Activated CD4-positive, alpha-beta T cell treated with anti-CD3 and anti-CD28 coated beads, Interleukin-2, amount 10 ng/mL, durations not matched to agents 7 days and 5 days (primary cell): ENCODE data around the gene IKZF1. TPM values are rescaled to one million over a fixed set of nuclear protein-coding genes. Genes with fewer than 3 reads are reported as not detected.

Experiments
- CTCF ChIA-PET: fragments of 350-600 bp; sonication (Branson Sonifier 250); formaldehyde crosslinking; loops from one replicate; lab custom pipeline; 2021; ENCODE audit warnings: antibody characterized with exemption; lab: Charles Lee
- POLR2A ChIA-PET: fragments of 350-600 bp; sonication (Branson Sonifier 250); formaldehyde crosslinking; loops from one replicate; lab custom pipeline; 2021; ENCODE audit warnings: antibody characterized with exemption; lab: Charles Lee
- DNase-seq: peaks from one replicate; pipeline ENCODE4 v3.0.0-alpha.2; 2020
- H3K27ac Mint-ChIP-seq: one replicate; pipeline ENCODE4 v1.8.0; 2021; ENCODE audit warnings: mild to moderate bottlenecking, moderate library complexity, mixed read lengths
- H3K27me3 Mint-ChIP-seq: one replicate; pipeline ENCODE4 v1.8.0; 2021; ENCODE audit warnings: mixed read lengths
- H3K36me3 Mint-ChIP-seq: one replicate; pipeline ENCODE4 v1.8.0; 2021; ENCODE audit warnings: low read depth, mixed read lengths
- H3K4me1 Mint-ChIP-seq: one replicate; pipeline ENCODE4 v1.8.0; 2021; ENCODE audit warnings: mixed read lengths
- H3K4me3 Mint-ChIP-seq: one replicate; pipeline ENCODE4 v1.8.0; 2021; ENCODE audit warnings: mild to moderate bottlenecking, moderate library complexity, mixed read lengths
- H3K9me3 Mint-ChIP-seq: one replicate; pipeline ENCODE4 v1.8.0; 2021; ENCODE audit warnings: mixed read lengths
- total RNA-seq, 2 experiments: library from RNA; stranded (reverse); gene quantifications; one replicate each; pipeline ENCODE4 v1.2.3, GENCODE V29; 2021

The IKZF1 gene
- total RNA-seq, 2 experiments from 2014 or later, result 379 to 406 TPM

DNA sequence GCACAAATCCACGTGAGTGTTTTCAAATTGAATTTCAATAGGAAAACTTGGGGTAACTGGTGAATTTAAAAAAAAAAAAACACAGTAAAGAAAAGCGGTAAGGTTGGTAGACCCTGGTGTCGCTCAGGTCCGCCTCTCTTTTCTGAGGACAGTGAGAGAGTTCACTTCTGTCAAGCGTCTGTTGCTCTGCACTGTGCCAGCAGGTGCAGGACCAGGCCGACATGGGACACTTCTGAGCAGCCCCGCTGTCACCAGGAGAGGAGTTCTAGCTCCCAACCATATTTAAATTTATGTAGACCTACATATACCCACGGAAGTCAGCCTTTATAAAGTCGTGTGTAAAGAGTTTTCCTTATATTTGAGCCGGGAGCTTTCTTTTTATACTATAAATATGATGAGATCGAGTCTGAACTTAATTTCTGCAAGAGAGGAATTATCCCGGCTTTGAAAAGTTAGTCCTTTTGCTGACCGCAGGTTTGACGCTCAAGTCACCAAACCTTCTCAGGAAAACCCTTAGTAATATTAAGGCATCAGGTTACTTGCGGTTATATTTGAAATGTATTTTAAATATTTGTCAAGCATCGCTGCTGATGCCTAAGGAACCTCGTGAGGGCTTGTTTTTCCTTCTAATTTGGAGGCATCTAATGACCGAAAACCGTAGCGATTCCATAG is 531 bp downstream of the IKZF1 start:
- H3K27ac Mint-ChIP-seq, result peak overlapping the region; percentile 100
- CTCF ChIA-PET, result interaction anchor here (0.8 to 19.7 kb wide), 10 partner anchors 11 to 105 kb away, joined by 3 to 200 read pairs (median 4); no protein-coding TSS in a partner anchor
- H3K4me3 Mint-ChIP-seq, result peak overlapping the region; percentile 97
- peak; percentile 75 for DNase-seq
- peaks cover 51% of the 10 kb centered on the region for H3K36me3 Mint-ChIP-seq
- no peaks in the 10 kb centered on the region for H3K27me3 Mint-ChIP-seq
- H3K9me3 Mint-ChIP-seq, result no peaks in the 10 kb centered on the region
- POLR2A ChIA-PET, result interaction anchor here (0.9 to 1.0 kb wide), 3 partner anchors 36 to 99 kb away, joined by 3 to 4 read pairs (median 3); no protein-coding TSS in a partner anchor
- peaks cover 33% of the 10 kb centered on the region for H3K4me1 Mint-ChIP-seq

DNA sequence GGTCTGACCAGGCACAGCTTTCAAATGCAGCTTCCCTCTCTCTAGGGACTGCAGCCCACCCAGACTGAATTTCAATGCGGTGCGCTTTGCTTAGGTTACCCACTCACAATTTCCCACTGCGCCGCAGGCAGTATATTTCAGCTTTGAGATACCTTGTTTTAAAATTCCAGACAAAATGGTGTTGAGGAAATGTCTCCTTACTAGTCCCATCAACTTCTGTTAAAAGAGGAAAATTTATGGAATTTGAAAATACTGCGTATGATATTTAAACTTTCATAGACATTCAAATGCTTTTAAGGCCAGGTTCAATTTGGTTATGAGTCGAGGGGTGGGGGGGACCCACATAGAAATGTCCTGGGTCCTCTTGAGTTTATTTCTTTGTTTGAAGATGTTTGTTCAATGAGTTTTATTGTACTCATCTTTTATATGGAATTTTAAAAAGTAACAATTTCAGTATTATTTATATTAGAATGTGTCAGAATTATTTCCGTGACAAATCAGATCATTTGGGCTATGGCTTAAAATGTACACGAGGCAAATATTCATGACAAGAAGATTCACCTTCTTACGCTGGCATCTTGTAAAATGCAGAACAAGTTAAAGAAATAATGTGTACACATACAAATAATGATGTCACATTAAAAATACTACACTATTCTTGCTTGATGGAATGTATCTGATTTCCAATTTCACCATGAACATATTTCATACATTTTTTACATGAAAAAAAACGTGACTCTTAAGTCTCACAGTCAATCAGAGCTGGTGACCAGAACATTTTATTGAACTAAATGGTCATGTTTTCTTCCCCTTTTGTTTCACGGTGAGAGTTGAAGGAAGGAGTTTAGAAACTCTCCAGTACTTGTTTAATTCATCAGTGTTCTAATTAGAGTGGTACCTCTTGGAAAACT is 1.3 kb downstream of the IKZF1 start:
- Mint-ChIP-seq H3K36me3 (peaks cover 58% of the 10 kb centered on the region), H3K27ac (peak overlapping the region; percentile 100), H3K4me3 (peak overlapping the region; percentile 97), H3K9me3 (no peaks in the 10 kb centered on the region), H3K27me3 (no peaks in the 10 kb centered on the region), H3K4me1 (peaks cover 26% of the 10 kb centered on the region)
- no peak for DNase-seq
- ChIA-PET POLR2A (interaction anchor here (0.9 to 1.4 kb wide), 3 partner anchors 35 to 100 kb away, joined by 3 to 4 read pairs (median 4); no protein-coding TSS in a partner anchor), CTCF (interaction anchor here (0.8 to 19.7 kb wide), 9 partner anchors 10 to 97 kb away, joined by 3 to 200 read pairs (median 4); no protein-coding TSS in a partner anchor)

DNA sequence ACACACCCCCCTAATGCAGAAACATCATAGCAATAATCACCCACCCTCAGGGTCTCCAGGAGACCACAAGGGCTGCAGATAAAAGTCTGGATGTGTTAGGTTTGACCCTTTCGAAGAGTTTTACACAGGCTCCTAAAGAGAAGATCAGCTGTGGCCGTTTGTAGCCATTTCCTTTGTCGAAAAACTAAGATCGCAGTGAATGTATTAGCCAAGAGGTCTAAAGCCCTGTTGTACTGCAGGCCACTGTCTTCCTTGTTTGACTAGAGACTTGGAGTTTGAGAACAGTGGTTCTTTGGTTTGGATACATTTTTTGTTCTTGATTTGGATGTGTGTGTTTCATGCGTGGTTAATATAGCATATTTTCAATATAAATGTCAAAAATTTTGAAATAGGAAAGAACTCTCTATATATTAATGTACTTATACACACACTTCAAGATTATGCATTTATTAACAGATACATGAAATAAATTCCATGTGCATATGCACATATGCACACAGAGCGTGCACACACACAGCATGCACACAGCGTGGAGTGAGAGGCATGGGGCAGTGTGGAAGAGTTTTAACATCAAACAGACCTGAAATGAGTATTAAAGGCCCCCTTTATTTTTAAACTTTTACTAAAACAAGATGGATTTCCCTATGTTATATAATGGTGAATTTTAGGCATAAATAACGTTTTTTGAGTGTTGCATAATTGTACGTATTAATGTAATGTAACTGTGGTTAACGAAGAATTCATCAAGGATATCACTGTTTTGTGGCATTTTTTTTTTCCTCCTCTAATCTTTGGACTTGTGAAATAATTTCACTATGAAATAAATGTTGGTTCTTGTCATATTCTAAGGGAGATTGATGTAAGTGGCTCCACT is 2.2 kb downstream of the IKZF1 start:
- CTCF ChIA-PET, result interaction anchor here (0.9 to 19.7 kb wide), 9 partner anchors 9 to 98 kb away, joined by 3 to 200 read pairs (median 3); no protein-coding TSS in a partner anchor
- peak; percentile 38 for DNase-seq
- H3K27me3 Mint-ChIP-seq, result no peaks in the 10 kb centered on the region
- POLR2A ChIA-PET, result interaction anchor here (0.8 to 1.6 kb wide), 5 partner anchors 10 to 100 kb away, joined by 4 read pairs; no protein-coding TSS in a partner anchor
- no peaks in the 10 kb centered on the region for H3K9me3 Mint-ChIP-seq
- H3K36me3 Mint-ChIP-seq, result peaks cover 67% of the 10 kb centered on the region
- peak overlapping the region; percentile 100 for H3K27ac Mint-ChIP-seq
- peaks cover 22% of the 10 kb centered on the region for H3K4me1 Mint-ChIP-seq
- peak overlapping the region; percentile 97 for H3K4me3 Mint-ChIP-seq

DNA sequence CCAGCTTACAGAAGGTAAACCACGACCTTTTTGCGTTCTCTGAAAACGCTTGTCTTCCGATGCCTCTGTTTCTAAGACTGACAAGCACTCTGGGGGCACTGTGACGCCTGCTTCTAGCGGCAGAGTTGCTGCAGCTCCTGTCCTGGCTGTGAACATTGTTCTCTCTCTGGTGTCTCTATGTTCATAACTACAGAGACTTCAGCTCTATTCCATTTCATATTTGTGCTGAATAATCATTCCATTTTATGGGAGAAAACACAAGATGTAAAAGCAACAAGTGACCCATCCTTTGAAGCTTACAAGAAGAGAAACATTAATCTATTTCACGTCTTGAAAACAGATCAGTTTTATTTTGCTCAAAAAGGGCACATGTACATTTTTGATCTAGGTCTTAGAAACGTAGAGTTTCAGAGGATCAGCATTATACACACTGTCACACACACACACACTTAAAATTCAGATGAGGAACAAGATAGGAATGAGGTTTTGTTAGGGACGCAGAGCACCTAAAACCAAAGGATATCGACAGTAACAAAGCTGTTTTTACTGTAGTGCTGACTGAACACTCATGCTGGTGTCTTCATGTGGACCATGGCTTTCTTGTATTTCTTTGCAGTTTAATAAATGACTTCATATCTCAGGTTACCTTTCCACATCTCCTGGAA is 3.0 kb downstream of the IKZF1 start:
- Mint-ChIP-seq H3K9me3 (no peaks in the 10 kb centered on the region), H3K27ac (peak overlapping the region; percentile 100), H3K36me3 (peaks cover 74% of the 10 kb centered on the region), H3K4me3 (peak overlapping the region; percentile 97), H3K4me1 (peaks cover 20% of the 10 kb centered on the region), H3K27me3 (no peaks in the 10 kb centered on the region)
- ChIA-PET POLR2A (interaction anchor here (0.8 to 1.6 kb wide), 5 partner anchors 9 to 101 kb away, joined by 4 read pairs; no protein-coding TSS in a partner anchor), CTCF (interaction anchor here (0.9 to 19.7 kb wide), 12 partner anchors 8 to 99 kb away, joined by 3 to 200 read pairs (median 4); no protein-coding TSS in a partner anchor)
- peak; percentile 80 for DNase-seq

DNA sequence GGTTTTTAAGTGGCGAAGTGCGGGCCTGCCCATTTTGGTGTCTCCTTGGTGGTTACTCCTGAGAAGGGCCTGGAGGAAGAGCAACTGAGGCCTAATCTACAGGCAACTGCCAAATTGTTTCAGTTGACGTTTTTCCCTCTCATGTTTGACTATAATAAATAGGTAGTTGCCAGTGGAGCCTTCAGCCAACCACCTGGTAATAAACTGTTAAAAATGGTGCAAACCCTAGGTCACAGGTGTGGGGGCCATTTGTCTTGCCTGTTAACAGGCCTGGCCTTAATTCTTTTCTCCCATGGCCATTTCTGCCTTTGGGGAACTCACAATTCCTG is 3.7 kb downstream of the IKZF1 start:
- peaks cover 20% of the 10 kb centered on the region for H3K4me1 Mint-ChIP-seq
- H3K27me3 Mint-ChIP-seq, result no peaks in the 10 kb centered on the region
- ChIA-PET CTCF (interaction anchor here (1.0 to 19.7 kb wide), 8 partner anchors 9 to 100 kb away, joined by 3 to 200 read pairs (median 4); no protein-coding TSS in a partner anchor), POLR2A (no interaction called here)
- no peak for DNase-seq
- H3K36me3 Mint-ChIP-seq, result peaks cover 81% of the 10 kb centered on the region
- peak overlapping the region; percentile 97 for H3K4me3 Mint-ChIP-seq
- no peaks in the 10 kb centered on the region for H3K9me3 Mint-ChIP-seq
- H3K27ac Mint-ChIP-seq, result peak overlapping the region; percentile 100

DNA sequence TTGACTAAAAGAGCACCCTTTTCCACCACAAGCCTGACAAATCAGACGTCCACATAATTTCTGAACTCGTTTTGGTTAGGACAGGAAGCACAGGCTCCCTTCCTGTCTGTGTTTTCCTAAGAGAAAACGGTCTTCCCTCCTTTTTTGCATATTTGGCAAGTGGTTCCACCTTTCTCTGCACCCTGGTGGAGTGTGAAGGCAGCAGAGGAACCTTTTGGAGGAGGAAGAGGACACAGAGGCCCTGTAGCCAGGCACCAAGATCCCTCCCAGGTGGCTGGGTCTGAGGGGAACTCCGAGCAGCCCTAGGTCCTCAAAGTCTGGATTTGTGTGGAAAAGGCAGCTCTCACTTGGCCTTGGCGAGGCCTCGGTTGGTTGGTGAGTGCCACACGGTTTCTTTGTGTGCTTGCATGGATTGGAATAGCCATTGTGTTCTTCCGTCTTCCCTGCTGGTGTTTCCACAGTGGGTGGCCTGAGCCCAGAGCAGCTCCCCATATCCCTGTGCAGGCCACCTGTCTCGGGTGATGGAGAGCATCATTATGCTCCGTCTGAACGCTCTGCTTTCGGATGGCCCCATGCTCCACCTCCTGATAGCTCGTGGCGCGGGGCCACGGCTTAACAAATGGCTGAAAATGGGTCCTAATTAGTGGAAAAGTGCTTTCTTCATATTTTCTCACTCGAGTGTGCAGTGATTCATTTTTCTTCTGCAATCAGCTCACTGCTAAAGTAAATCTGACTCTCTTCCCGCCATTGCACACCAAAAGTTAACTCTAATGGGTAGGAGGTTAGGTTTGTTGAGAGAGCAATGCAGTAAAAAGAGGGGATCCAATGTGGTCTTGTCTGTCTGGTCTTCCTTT is 4.2 kb downstream of the IKZF1 start:
- ChIA-PET POLR2A (interaction anchor here (2.0 kb wide), 1 partner anchor 43 kb away, joined by 10 read pairs; no protein-coding TSS in a partner anchor), CTCF (interaction anchor here (0.7 to 19.7 kb wide), 10 partner anchors 9 to 108 kb away, joined by 3 to 200 read pairs (median 4); no protein-coding TSS in a partner anchor)
- DNase-seq, result peak; percentile 44
- Mint-ChIP-seq H3K36me3 (peaks cover 87% of the 10 kb centered on the region), H3K9me3 (no peaks in the 10 kb centered on the region), H3K4me3 (peak overlapping the region; percentile 97), H3K27me3 (no peaks in the 10 kb centered on the region), H3K4me1 (peaks cover 23% of the 10 kb centered on the region), H3K27ac (peak overlapping the region; percentile 100)

DNA sequence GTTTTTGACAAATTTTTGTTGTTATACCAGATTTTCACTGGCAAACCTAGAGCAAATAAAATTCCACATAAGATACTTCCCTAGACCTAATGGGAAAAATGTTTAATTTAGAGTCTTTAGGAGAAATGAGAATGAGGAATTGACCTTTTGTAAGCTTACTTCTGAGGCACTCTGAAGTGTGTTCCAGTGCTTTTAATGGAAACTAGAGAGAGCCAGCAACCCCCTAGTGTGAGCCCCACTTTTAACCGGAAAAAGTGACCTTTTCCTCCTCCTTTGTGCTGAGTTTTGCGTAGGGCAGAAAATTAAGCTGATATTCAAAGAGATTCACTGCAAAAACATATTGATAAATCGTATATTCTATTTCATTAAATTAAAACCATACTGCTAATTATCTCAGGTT is 5.2 kb downstream of the IKZF1 start:
- no peaks in the 10 kb centered on the region for H3K27me3 Mint-ChIP-seq
- peak overlapping the region; percentile 100 for H3K27ac Mint-ChIP-seq
- peaks cover 97% of the 10 kb centered on the region for H3K36me3 Mint-ChIP-seq
- ChIA-PET CTCF (interaction anchor here (0.7 to 19.7 kb wide), 10 partner anchors 9 to 109 kb away, joined by 3 to 200 read pairs (median 5); no protein-coding TSS in a partner anchor), POLR2A (interaction anchor here (0.9 to 2.0 kb wide), 2 partner anchors 22 to 42 kb away, joined by 3 to 10 read pairs; no protein-coding TSS in a partner anchor)
- H3K9me3 Mint-ChIP-seq, result no peaks in the 10 kb centered on the region
- H3K4me3 Mint-ChIP-seq, result peak overlapping the region; percentile 97
- H3K4me1 Mint-ChIP-seq, result peaks cover 33% of the 10 kb centered on the region
- no peak for DNase-seq

DNA sequence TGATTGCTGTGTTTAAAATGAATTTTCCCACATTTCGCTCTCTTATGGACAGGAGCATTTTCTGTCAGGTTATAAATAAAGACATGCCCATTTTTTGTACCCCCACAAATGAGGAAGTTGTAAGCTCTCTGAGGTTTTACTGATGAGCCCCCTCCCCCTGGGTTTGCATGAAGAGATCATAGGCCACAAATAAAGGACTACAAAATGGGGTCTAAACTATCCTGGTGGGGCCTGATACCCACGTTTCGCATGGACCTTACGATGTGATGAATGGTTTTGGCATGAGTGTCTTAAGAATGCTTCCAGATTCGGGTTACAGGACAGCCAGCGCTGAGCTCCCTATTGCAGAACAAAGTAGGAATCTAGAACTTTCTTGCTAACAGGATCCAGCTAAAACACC is 5.8 kb downstream of the IKZF1 start:
- Mint-ChIP-seq H3K4me1 (peaks cover 40% of the 10 kb centered on the region), H3K36me3 (peaks cover 98% of the 10 kb centered on the region), H3K4me3 (peak overlapping the region; percentile 97), H3K9me3 (no peaks in the 10 kb centered on the region), H3K27me3 (no peaks in the 10 kb centered on the region), H3K27ac (peak overlapping the region; percentile 100)
- ChIA-PET CTCF (interaction anchor here (0.6 to 19.7 kb wide), 14 partner anchors 9 to 102 kb away, joined by 3 to 200 read pairs (median 4); no protein-coding TSS in a partner anchor), POLR2A (interaction anchor here (0.7 to 2.0 kb wide), 6 partner anchors 11 to 104 kb away, joined by 3 to 10 read pairs (median 3); no protein-coding TSS in a partner anchor)
- DNase-seq, result no peak

DNA sequence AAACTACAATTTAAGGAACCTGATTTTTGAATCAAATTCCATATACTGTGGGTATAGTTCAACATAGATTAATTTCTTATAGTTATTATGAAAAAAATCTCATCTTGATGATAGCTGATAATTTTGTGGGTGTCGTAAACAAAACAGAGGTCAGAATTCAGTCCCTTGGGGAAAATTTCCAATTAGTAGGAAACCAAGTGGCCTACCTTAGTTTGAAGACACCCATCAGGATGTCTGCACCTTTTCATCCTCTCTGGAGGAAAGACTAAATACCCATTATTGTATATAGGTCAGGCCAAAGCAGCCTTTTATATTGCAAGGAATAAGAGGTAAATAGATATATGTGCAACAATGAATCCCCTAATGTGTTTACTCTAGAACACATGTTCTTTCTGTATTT is 6.4 kb downstream of the IKZF1 start:
- H3K4me1 Mint-ChIP-seq, result peaks cover 45% of the 10 kb centered on the region

More for the DNA sequence above, 6.4 kb downstream of the IKZF1 start:
- POLR2A ChIA-PET, result interaction anchor here (0.7 to 2.0 kb wide), 6 partner anchors 10 to 104 kb away, joined by 3 to 10 read pairs (median 3); no protein-coding TSS in a partner anchor
- H3K27me3 Mint-ChIP-seq, result no peaks in the 10 kb centered on the region
- peaks cover 99% of the 10 kb centered on the region for H3K36me3 Mint-ChIP-seq
- H3K9me3 Mint-ChIP-seq, result no peaks in the 10 kb centered on the region
- CTCF ChIA-PET, result interaction anchor here (0.6 to 19.7 kb wide), 13 partner anchors 8 to 102 kb away, joined by 3 to 200 read pairs (median 4); no protein-coding TSS in a partner anchor
- peak overlapping the region; percentile 97 for H3K4me3 Mint-ChIP-seq
- H3K27ac Mint-ChIP-seq, result peak overlapping the region; percentile 100
- DNase-seq, result no peak
